Neural progenitor cell (in vitro differentiated cells): ENCODE data around the gene DLG2.

ENCODE experiments used
- CTCF ChIP-seq: fragments of 200-600 bp; sonication (generic); IDR thresholded peaks from 2 replicates; pipeline ENCODE4 v1.5.1; 2017; ENCODE audit warnings: antibody characterized with exemption, mild to moderate bottlenecking
- EZH2 ChIP-seq: fragments of 200-600 bp; sonication (generic); IDR thresholded peaks from 2 replicates; pipeline ENCODE4 v1.6.1; 2017; ENCODE audit warnings: antibody characterized with exemption, mild to moderate bottlenecking, moderate library complexity
- EZH2phosphoT487 ChIP-seq: fragments of 200-600 bp; sonication (generic); IDR thresholded peaks from 2 replicates; pipeline ENCODE4 v1.6.1; 2017; ENCODE audit warnings: antibody characterized with exemption

DNA sequence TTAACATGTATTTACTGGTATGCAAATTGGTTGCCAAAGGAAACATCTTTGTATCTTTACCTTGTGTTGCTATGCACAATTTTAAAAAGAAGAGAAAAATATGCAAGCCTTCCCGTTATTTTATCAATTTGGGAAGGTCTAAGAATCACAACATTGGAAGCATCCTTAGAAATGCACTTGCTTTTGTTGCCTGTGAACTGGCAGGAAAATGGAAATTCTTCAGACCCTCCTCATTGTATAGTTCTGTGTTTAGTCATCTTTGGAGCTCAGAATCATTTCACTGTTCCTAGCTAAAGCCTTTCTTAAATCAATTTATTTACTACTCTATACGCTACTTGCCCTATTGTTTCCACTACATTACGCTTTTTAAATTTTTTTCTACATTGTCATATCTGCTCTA is 574.5 kb downstream of the DLG2 start:
- TF ChIP-seq CTCF (no peak), EZH2 (no peak), EZH2phosphoT487 (no peak)
